GM18498 (cell line): ENCODE data around the gene ATP5F1D.
A peak's percentile ranks its signal among the peaks of the same experiment; 100 is the strongest.

Experiments used
- ATAC-seq: cut with Tn5 transposase; IDR thresholded peaks from one replicate; pipeline ENCODE4 v1.9.1; 2021; ENCODE audit warnings: mild to moderate bottlenecking, moderate library complexity; ENCODE audit not compliant: unreplicated experiment

ATP5F1D gene

DNA sequence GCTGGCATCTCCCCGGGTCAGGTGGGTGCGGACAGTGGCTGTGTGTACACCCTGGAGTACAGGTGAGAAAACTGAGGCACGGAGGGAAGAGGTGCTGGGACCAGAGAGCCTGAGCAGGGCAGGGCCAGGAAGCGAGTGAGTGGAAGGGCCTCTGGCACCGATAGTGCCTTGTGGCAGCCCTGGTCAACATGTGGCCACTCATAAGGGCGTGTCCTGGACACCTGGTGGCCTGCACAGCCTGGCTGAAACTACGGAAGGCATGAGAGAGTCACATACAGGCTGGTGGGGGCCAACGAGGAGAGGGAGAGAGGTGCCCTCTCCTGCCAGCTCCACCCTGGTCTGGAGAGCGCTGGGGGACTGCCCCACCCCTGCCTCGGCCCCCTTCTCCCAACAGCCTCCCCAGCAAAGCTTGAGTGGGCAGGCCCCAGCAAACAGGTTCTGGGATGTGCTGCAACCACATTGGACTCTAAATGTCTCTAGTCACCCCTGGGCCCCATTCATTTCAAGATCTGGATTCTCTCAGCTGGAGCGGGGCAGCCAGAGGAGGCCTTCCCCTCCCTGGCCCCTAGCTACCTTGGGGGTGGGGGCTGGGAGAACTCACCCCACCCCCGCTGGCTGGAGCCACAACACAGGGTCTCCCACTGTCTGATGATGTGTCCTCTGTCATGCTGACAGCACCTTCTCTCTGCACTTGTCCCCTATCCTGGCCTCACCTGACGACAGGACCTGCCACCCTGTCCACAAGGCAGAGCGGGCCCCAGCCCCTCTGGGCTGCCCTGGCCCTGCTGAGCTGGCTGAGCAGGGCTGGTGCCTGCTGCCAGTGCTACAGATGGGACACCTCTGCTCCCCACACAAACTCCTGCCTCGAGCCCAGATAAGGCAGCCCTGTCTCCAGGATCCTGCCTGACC, 9.6 kb upstream of the ATP5F1D start:
- ATAC-seq, result no peak

DNA sequence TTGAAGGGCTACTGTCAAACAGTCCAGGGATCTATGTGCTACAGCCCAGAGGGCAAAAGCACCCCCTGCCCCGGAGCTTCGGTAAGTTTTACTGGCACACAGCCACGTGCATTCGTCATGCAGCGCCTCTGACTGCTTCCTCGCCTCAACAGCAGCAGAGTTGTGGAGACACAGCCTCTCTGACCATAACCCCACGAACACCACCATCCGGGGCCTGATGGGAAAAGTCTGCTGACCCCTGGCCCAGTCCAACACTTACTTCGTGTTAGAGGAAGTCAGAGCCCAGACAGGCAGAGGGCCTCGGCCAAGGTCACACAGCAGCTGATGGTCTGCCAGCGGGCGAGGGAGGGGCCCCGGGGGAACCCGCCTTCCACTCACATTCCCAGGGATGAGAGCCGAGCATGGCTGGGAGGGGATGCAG, 8.9 kb upstream of the ATP5F1D start:
- no peak for ATAC-seq

DNA sequence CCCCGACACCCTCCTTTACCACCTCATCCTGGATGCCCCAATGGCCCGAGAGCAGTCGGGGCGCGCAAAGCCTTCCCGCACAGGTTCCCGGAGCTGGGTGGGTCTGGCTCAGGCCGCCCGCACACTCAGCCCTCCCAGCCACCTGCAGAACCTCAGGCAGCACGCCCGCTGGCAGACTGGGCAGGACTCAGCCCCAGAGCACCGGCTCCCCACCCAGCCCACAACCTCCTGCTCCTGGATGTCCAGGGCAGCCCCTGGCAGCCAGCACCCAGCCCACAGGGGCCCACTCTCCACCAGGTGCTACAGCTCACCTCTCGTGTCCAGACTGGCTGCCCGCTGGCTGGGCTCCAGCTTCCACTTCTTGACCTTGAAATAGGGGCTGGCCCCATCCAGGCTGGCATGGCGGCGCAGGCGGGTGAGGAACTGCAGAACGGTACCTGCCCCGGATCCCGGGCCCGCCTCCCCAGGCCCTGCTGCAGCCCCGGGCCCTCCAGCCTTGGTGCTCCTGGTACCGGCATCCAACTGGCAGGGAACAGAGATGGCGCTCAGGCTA, 8.4 kb upstream of the ATP5F1D start:
- ATAC-seq, result no peak

DNA sequence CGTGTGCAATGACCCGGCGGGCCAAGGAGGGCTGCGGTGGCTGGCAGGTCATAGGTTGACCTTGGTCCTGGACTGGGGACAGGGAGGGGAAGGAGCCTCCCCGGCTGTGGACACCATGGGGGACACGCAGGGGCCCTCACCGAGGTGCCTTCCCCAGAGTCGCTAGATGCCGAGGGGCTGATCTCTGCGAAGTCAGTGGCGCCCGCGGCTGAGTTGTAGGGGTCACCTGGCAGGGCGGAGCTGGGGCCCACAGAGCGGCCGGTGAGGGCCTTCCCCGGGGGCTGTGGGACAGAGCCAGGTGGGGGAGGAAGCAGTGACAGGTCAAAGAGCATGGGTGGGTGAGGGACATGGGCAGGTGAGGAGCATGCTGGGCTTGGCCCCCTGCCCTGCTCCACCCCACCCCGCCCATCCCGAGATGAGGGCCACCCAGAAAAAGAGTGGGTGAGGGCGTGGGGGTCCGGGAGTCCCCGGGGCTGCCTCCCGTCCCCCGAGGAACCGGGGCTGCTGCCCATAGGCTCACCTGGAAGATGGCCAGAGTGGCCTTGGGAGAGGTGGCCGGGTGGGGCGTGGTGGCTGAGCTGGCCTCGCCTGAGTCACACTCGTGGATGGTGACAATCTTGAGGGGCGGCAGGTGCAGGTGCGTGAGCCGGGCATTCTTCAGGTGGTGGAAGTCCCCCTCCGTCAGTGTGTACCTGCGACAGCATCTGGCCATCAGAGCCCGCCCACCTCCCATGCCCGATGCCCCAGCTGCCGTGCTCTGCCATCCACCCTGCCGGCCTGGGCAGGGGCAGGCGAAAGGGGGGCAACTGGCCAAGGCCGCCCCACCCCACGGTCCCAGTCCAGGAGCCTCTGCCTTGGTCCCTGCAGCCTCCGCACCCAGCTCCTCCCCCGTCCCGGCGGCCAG, 7.2 kb upstream of the ATP5F1D start:
- ATAC-seq, result no peak

DNA sequence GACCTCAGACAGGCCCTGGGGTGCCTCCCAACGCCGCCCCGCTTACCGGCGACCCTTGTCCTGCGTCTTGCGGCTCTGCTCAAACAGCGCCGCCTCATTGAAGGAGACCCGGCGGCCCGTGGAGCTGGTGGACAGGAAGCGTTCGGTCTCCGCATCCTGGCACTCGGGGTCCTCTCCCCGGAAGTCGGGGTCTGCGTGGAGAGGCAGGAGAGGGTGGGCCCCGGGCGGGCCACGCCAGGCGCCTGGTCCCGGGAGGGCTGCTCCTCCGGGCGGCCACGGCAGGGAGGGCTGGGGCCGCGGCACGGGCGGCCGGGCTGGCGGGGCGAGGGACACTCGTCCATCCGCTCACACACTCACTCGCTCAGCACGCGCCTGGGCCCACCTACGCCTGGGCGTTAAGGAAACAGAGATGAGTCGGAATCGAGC, 6.6 kb upstream of the ATP5F1D start:
- no peak for ATAC-seq

DNA sequence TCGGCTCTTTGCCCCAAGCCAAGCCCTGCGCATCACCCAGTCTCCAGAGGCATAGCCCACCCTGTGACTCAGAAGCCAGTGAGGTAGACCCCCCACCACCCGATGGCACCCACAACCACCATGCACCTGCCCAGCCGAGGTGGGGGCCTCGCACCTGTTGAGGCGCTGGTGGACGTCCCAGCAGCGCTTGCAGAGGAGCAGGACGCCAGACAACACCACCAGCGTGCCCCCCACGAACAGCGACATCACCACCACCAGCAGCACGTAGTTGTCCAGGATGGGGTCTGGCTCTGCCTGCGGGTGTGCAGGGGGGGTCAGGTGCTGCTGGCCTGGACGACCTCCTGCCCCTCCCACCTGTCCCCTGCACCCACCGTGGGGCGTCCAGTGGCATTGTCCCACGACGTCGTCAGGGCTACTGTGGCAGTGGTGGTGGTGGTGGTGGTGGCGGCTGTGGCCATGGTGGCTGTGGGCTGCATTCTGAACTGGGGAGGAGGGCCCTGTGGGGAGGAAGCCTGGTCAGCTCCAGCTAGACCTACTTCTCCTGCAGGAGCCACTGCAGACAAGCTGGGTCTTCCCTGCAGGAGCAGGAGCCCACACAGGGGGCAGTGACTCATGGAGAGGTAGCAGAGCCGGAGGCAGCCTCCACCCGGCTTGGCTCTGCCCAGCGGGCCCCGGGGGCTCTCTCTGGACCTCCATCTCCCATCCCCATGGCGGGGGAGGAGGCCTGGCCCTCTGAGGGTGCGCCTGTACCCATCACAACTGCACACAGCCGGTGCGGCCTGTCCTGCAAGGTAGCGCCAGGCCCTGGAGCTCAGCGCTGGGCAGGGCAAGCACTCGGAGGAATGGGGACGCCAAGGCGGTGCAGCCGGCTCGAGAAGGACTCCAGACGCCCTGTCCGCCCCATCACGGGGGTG, 5.7 kb upstream of the ATP5F1D start:
- no peak for ATAC-seq

DNA sequence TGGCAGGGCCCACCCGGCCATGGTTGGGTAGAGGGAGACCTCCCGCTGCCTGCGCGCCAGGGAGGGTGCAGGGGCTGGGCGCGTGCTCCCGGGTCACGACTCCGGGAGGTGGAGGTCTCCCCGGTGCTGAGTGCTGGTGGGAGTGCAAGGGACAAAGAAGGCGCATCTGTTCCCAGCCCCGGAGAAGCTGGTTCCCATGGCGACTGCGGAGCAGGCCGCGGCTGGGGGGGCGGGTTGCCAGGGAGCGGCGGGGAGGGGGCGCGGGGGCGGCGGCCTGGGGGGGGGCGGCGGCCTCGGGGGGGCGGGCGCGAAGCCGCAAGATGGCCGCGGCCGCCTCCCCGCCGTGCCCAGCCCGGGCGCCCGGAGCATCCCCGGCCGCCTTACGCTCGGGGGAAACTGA, 5.0 kb upstream of the ATP5F1D start:
- ATAC-seq, result no peak

DNA sequence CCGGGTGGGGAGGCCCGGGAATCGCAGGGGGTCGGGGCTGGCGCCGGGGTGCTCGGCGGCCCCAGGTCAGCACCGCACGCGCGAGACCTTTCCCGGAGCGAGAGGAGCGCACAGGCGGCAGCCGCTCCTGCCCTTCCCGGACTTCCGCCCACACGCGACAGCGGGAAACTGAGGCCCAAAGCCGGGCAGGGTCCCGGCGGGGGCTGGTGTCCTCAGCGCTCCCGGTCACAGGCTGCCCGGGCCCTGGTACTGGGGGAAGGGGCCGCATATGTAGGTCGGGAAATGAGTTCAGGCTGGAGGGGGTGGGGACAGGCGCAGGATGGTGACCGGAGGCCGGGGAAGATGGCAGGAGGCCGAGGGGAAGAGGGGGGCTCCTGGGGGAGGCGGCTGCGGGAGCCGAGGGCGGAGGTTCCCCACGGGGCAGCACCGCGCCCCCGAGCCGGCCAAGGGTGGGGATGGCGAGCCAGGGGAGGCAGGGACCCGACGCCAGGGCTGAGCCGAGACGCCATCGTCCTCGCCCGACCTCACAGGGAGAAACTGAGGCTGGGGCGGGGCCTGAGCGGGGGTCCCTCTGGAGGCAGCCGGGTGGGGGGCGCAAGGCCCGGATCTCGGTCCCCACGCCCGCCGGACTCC, 4.4 kb upstream of the ATP5F1D start:
- no peak for ATAC-seq

DNA sequence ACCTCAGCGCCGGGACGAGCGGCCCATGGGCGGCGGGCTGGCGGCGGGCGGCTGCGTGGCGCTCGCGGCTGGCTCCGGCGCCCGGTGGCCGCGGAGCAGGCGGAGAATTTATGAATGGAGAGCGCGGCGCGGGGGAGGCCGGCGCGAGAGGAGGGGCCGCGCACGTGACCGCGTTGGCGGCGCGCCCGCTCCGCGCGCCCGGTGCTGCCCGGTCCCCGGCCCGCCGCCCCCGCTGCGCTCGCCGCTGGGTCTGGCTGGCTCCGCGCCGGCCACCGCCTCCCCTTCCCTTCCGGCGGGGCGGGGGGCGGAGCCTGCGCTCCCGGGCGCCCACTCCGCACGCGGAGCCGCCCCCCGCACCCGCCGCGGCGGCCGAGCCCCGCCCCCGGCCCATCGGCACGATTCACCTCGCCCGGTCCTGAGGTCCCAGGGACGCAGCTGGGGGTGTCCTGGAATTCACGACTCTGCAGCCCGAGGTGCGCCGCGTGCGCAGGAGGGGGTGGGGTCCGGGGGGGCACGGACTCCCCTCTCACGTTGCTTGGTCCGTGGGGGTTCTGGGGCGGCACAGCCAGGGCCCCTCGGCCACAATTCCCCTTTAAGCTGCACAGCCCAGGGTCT, 3.7 kb upstream of the ATP5F1D start, which contains the start of gene CBARP:
Gene CBARP (minus strand): TSS at position 252 of the 615 bp plus-strand sequence. CDS start 1,905 bp downstream, outside the sequence.
- ATAC-seq, result no peak

DNA sequence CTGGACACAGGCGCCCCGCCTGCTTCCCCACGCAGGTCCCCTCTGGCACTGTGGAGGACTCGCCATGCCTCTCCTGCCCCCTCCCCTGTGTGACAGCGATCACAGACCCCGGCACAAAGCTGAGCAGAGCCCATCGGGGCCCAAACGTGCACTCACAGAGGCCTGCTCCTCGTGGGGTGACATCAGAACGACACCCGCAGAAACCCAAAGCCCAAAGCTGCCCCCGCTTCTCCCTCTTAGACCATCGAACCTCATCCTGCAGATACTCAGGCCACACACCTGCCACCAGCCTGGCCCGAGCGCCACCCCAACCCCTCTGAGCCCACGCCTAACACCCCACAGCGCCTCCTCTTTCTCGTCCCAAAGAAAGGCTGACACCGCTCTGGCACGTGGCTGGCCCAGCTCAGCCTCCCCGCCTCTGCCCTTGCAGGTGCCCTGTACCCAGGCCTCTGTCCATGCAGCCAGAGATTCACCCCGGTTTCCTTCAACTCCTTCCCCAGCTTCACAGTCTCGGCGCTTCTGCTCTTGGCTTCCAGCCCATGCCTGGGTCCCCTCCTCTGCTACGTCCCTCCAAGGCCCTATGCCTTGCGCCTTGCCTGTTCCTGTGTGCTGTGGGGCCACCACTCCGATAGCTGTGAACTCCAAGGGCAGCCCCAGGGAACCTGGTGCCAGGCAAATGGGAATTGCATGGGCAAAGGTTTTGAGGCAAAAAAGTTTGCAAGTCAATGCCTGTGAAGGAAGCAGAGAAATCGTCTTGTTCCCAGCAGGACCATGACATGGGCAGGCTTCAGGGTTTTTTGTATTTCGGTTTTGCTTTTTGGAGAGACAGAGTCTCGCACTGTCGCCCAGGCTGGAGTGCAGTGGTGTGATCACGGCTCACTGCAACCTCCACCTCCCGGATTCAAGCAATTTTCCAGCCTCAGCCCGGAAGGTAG, 2.9 kb upstream of the ATP5F1D start:
- ATAC-seq, result no peak

DNA sequence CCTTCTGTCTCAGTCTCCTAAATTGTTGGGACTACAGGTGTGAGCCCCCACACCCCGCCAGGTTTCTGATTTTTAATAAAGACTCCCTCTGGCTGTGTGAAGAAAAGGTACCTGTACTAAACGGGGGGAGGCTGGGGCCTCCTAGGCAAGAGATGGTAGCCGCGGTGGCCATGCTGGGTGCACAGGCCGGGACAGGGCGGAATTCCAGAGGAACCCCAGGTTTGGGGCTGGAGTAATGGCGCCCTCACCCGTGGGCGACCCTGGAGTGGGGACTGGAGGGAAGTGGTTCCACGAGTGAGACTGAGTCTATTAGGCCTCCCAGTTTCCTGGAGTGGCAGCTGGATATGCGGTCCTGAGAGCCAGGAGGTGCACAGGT, 2.1 kb upstream of the ATP5F1D start:
- no peak for ATAC-seq

DNA sequence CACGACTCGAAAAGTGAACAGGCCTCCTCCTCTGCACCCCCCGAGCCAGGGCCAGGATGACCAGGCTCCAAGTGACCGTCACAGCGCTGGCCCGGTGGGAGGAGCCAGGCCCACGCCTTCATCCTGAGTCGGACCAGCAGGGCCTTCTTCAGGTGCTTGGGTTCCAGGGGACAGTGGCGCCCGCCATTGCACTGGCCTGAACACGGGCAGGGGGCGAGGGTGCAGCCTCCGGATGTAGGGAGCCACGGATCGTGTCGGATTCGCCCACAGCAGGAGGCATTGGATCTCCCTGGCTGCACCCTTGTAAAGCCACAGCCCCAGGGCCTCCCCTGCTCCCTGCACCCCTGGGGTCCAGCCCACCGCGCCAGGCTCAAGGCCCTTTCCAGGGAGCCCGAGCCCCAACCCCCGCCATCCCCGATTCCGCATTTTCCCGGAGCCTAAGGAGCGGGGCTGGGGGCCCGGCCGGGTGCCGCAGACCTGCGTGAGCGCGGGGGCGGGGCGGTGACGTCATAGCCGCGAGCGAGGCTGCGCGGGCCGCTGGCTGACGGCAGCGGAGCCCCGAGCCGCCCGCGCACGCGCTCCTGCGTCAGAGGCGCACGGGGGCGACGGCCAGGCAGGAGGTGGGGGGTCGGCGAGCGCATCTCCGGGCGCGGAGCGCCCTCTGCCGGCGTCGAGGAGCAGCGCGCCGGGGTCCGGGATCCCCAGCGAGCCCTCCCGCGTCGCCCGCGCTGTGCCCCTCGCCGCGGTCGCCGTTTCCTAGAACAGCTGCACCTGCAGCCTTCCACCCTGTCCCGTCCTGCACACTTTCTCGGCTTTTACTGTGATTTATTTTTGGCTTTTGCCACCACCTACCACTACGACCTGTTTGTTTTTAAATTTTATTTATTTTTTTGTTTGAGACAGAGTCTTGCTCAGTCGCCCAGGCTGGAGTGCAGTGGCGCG, 1.5 kb upstream of the ATP5F1D start:
- ATAC-seq, result peak; percentile 43

DNA sequence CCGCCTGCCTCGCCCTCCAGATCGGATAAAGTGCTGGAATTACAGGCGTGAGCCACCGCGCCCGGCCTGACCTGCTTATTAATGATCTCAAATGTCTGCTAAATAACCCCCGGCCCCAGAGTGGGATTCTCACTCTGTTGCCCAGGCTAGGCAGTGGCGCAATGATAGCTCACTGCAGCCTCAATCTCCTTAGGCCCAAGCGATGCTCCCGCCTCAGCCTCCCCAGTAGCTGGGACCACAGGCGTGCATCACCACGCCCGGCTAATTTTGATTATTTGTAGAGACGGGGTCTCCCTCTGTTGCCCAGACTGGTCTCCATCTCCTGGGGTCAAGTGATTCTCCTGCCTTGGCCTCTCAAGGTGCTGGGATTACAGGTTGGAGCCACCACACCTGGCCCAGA, 626 bp upstream of the ATP5F1D start:
- no peak for ATAC-seq

DNA sequence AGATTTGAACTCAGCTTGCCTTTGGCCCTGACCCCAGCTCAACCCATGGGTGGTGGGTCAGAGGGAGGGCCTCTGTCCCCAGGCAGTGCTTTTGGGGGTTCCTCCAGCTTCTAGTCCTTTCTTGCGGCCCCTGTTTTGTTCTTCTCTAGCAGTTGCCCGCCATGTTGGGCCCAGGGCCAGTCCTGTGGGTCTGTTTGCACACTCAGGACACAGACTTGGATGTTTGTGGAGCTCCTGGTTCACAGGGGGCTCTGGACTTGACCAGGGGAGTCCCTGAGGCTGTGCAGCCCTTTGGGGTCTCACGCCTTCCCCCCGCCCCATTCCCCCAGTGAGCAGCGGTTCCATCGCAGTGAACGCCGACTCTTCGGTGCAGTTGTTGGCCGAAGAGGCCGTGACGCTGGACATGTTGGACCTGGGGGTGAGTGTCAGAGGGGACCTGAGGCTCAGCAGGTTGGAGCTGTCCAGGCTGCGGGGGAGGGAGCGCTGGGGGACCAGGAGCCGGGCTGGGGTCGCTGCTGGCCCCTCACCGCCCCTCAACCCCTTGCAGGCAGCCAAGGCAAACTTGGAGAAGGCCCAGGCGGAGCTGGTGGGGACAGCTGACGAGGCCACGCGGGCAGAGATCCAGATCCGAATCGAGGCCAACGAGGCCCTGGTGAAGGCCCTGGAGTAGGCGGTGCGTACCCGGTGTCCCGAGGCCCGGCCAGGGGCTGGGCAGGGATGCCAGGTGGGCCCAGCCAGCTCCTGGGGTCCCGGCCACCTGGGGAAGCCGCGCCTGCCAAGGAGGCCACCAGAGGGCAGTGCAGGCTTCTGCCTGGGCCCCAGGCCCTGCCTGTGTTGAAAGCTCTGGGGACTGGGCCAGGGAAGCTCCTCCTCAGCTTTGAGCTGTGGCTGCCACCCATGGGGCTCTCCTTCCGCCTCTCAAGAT, 2.5 kb downstream of the ATP5F1D start:
- no peak for ATAC-seq

DNA sequence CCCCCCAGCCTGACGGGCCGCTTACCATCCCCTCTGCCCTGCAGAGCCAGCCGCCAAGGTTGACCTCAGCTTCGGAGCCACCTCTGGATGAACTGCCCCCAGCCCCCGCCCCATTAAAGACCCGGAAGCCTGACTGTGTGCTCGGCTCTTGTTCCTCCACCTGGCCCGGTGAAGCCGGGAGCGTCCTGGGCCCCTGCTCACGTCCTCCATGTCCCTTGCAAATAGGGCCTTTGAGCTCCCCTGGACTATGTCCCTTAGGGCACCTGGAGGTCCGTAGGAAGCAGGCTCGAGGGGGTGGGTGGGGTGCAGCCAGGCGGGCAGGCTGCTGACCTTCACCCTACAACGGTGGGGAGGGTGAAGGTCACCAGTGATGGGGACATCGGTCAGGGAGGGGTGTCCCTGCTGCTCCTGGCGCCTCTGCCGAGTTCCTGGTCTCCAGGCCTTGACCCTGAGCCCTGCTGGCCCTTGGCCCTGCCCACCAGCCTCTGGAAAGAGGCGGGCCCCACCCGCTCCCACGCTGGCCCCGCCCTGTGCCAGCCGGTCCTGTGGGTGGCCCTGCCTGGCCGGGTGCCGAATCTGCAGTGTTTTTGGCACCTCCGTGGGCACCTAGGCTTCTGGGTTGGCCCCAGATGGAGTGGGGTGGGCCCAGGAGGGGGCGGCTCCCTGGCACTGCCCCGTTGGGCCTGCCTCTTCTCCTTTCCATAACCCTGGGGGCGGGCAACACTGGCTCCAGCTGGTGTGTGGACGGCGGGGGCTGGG, 3.3 kb downstream of the ATP5F1D start:
- ATAC-seq, result no peak
